Prostate gland (tissue), 2 donors: ENCODE results near the gene TCF7L1.

Experiments
- CTCF ChIP-seq, 4 experiments: fragments of 200-600 bp in 2 of 4; fragments of 450-650 bp in 2 of 4; sonication (generic) in 2 of 4; IDR thresholded peaks; 1 replicate in 3 of 4; 2 replicates in 1 of 4; pipeline ENCODE4 v1.5.1; 2016 to 2019; ENCODE audit warnings: antibody characterized with exemption in 4 of 4, mild to moderate bottlenecking in 2 of 4, moderate library complexity in 2 of 4
- POLR2A ChIP-seq: fragments of 450-650 bp; IDR thresholded peaks from one replicate; pipeline ENCODE4 v1.6.1; 2016; ENCODE audit warnings: antibody characterized with exemption, mild to moderate bottlenecking
- POLR2AphosphoS5 ChIP-seq: sonication (generic); formaldehyde crosslinking; IDR thresholded peaks from one replicate; pipeline ENCODE4 v1.6.1; 2017; ENCODE audit warnings: antibody characterized with exemption

GRCh38 chr2:85215081-85215447 is 81.9 kb downstream of the TCF7L1 start:
- TF ChIP-seq CTCF (IDR thresholded peaks at IDR 0.05) (peak in 2 of 4 experiments; percentile 10 to 29), POLR2A (no peak), POLR2AphosphoS5 (no peak)
